ENCODE data around the gene LRRC8E. TPM values are rescaled to one million over a fixed set of nuclear protein-coding genes. Genes with fewer than 3 reads are reported as not detected.

LRRC8E gene
- total RNA-seq, 1 donor from 2014 or later: 3.5 TPM

DNA sequence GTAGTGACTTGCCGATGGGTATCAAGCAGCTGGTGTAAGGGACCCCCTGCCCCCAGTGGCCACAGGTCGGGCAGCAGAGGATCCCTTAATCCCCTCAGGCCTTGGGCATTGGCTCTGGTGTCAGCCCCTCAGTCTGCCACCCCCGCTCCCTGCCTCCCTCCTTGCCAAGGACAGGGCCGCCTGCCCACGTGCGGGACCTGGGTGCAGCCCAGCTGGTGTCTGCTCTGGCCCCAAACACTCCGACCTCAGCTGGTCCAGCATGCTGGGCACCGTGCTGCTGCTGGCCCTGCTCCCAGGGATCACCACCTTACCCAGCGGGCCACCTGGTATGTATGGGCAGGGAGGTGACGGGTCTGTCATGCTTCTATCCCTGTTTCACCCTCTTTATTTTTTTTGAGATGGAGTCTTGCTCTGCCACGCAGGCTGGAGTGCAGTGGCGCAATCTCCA is 26.3 kb downstream of the LRRC8E start, which contains the start of gene TGFBR3L:
Gene TGFBR3L (plus strand): TSS at position 233 of the 448 bp plus-strand sequence.
- TF ChIP-seq, protein P1, sequence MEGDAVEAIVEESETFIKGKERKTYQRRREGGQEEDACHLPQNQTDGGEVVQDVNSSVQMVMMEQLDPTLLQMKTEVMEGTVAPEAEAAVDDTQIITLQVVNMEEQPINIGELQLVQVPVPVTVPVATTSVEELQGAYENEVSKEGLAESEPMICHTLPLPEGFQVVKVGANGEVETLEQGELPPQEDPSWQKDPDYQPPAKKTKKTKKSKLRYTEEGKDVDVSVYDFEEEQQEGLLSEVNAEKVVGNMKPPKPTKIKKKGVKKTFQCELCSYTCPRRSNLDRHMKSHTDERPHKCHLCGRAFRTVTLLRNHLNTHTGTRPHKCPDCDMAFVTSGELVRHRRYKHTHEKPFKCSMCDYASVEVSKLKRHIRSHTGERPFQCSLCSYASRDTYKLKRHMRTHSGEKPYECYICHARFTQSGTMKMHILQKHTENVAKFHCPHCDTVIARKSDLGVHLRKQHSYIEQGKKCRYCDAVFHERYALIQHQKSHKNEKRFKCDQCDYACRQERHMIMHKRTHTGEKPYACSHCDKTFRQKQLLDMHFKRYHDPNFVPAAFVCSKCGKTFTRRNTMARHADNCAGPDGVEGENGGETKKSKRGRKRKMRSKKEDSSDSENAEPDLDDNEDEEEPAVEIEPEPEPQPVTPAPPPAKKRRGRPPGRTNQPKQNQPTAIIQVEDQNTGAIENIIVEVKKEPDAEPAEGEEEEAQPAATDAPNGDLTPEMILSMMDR (IDR thresholded peaks at IDR 0.05): no peak
- no peak within 1 kb of the TSS for H3K27ac Mint-ChIP-seq (ENCODE audit: unreplicated experiment)
- H3K27me3 Mint-ChIP-seq (ENCODE audit: unreplicated experiment): peaks cover 6% of the 10 kb centered on the region
- no peak for DNase-seq (ENCODE audit: extremely low spot score, unreplicated experiment)
- H3K36me3 Mint-ChIP-seq (ENCODE audit: unreplicated experiment): peaks cover 15% of the 10 kb centered on the region
- peaks cover 9% of the 10 kb centered on the region for H3K4me1 Mint-ChIP-seq (ENCODE audit: unreplicated experiment)
- H3K4me3 Mint-ChIP-seq (ENCODE audit: unreplicated experiment): peak within 1 kb of the TSS; percentile 59
- H3K9me3 Mint-ChIP-seq (ENCODE audit: unreplicated experiment): no peaks in the 10 kb centered on the region

DNA sequence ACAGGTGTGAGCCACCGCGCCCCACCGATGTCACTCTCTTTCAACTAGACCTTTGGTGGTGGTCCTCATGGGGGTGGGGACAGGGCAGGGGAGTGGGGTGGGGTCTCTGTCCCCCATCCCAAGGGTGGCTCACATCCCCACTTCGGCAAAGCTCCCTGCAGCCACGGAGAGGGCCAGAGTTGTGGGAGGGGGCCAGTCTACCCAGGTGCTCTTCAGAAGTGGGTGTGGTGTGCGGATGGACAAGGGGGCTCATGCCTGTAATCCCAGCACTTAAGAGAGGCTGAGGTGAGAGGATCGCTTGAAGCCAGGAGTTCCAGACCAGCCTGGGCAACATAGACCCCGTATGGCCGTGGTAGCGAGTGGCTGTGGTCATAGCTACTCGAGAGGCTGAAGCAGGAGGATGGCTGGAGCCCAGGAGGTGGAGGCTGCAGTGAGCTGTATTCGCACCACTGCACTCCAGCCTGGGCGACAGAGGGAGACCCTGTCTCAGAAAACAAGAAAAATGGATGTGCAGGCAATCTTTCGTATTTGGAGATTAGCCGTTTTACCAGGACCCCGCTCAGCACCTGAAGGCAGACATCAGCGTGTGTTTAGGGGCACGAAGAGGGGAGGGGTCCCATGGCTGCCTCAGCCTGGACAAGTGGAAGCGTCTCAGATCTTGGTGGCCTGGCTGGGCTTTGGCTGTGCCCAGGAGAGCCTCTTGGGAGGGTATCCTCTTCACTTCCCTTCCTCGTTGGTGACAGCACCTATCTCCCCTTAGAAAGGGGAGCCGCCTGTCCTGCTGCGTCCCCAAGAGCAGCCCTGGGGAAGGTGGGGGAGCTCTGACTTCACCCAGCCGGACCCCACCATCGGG is 27.2 kb downstream of the LRRC8E start:
- Mint-ChIP-seq H3K36me3 (ENCODE audit: unreplicated experiment) (peaks cover 14% of the 10 kb centered on the region), H3K27ac (ENCODE audit: unreplicated experiment) (no peak overlapping the region), H3K9me3 (ENCODE audit: unreplicated experiment) (no peaks in the 10 kb centered on the region), H3K4me1 (ENCODE audit: unreplicated experiment) (peaks cover 14% of the 10 kb centered on the region), H3K4me3 (ENCODE audit: unreplicated experiment) (peak overlapping the region; percentile 59), H3K27me3 (ENCODE audit: unreplicated experiment) (peaks cover 6% of the 10 kb centered on the region)
- DNase-seq (ENCODE audit: extremely low spot score, unreplicated experiment): no peak
- TF ChIP-seq, protein P1 (IDR thresholded peaks at IDR 0.05): no peak

DNA sequence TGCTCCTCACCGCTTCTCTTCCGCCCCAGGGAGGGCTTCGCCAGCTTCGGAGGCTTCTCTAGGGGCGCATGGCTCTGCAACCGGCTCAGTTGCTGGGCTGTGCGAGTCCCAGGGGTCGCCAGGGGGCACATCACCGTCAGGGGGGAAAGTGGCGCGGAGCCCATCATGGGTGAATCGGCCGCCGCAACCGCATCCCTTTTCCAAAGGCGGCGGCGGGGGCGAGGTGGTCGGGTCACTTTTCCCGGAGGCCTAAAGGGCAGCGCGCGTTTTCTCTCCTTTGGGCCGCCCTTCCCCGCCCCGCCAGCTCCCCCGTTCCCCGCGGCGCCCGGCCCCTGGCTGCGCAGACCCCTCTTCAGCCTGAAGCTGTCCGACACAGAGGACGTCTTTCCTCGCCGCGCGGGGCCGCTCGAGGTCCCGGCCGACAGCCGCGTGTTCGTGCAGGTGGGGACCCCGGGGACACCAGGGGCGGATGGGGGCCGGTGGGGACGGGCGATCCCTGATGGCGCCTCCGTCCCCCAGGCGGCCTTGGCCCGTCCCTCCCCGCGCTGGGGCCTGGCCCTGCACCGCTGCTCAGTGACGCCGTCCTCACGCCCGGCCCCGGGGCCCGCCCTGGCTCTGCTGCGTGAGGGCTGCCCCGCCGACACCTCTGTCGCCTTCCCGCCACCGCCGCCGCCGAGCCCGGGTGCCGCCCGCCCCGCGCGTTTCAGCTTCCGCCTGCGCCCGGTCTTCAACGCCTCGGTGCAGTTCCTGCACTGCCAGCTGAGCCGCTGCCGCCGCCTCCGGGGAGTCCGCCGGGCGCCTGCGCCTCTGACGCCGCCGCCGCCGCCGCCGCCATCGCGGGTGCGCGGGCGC is 28.0 kb downstream of the LRRC8E start:
- no peak for DNase-seq (ENCODE audit: extremely low spot score, unreplicated experiment)
- H3K27me3 Mint-ChIP-seq (ENCODE audit: unreplicated experiment): peaks cover 6% of the 10 kb centered on the region
- H3K36me3 Mint-ChIP-seq (ENCODE audit: unreplicated experiment): peaks cover 11% of the 10 kb centered on the region
- H3K4me1 Mint-ChIP-seq (ENCODE audit: unreplicated experiment): peaks cover 19% of the 10 kb centered on the region
- TF ChIP-seq, protein P1 (IDR thresholded peaks at IDR 0.05): no peak
- peak overlapping the region; percentile 59 for H3K4me3 Mint-ChIP-seq (ENCODE audit: unreplicated experiment)
- H3K27ac Mint-ChIP-seq (ENCODE audit: unreplicated experiment): no peak overlapping the region
- H3K9me3 Mint-ChIP-seq (ENCODE audit: unreplicated experiment): no peaks in the 10 kb centered on the region

GRCh38 chr19:7916955-7917266 is 28.6 kb downstream of the LRRC8E start:
- peaks cover 24% of the 10 kb centered on the region for H3K4me1 Mint-ChIP-seq (ENCODE audit: unreplicated experiment)
- peak overlapping the region; percentile 74 for H3K4me3 Mint-ChIP-seq (ENCODE audit: unreplicated experiment)
- H3K36me3 Mint-ChIP-seq (ENCODE audit: unreplicated experiment): peaks cover 8% of the 10 kb centered on the region
- TF ChIP-seq, protein P1 (IDR thresholded peaks at IDR 0.05): no peak
- peaks cover 6% of the 10 kb centered on the region for H3K27me3 Mint-ChIP-seq (ENCODE audit: unreplicated experiment)
- H3K9me3 Mint-ChIP-seq (ENCODE audit: unreplicated experiment): no peaks in the 10 kb centered on the region
- DNase-seq (ENCODE audit: extremely low spot score, unreplicated experiment): no peak
- H3K27ac Mint-ChIP-seq (ENCODE audit: unreplicated experiment): no peak overlapping the region

Measured in osteocyte (in vitro differentiated cells).